HL-60 (cell line): ENCODE data around the gene PHLPP1.

Experiments used
- DNase-seq, 2 experiments: peaks; one replicate each; pipeline ENCODE4 v3.0.0-alpha.2; 2010 to 2020; ENCODE audit warnings: low read depth in 1 of 2, low spot score in 1 of 2
- H3K27ac ChIP-seq: fragments of 250-450 bp; sonication (Bioruptor Pico); replicated peaks from 2 replicates; pipeline ENCODE4 v1.5.1; 2020; ENCODE audit warnings: mild to moderate bottlenecking, moderate library complexity
- H3K27me3 ChIP-seq: fragments of 250-450 bp; sonication (Bioruptor Pico); 2 replicates; pipeline ENCODE4 v1.5.1; 2021; ENCODE audit warnings: mild to moderate bottlenecking, moderate library complexity; ENCODE audit not compliant: insufficient read depth, poor library complexity, severe bottlenecking
- H3K4me3 ChIP-seq: replicated peaks from 2 replicates; pipeline ENCODE4 v1.5.1; 2011; ENCODE audit warnings: mild to moderate bottlenecking, control low read depth, low read length; ENCODE audit not compliant: insufficient read depth
- GABPA ChIP-seq: IDR thresholded peaks from 2 replicates; pipeline ENCODE4 v1.6.1; 2012; ENCODE audit warnings: low read depth
- POLR2AphosphoS5 ChIP-seq: IDR thresholded peaks from 2 replicates; pipeline ENCODE4 v1.6.1; 2012; ENCODE audit warnings: low read depth
- REST ChIP-seq: IDR thresholded peaks from 2 replicates; pipeline ENCODE4 v1.6.1; 2012; ENCODE audit warnings: low read depth; ENCODE audit not compliant: insufficient replicate concordance
- SPI1 ChIP-seq: IDR thresholded peaks from 2 replicates; pipeline ENCODE4 v1.6.1; 2012; ENCODE audit warnings: low read depth, mild to moderate bottlenecking, borderline replicate concordance
- TF ChIP-seq, protein P1 (sequence below): IDR thresholded peaks from one replicate; pipeline ENCODE4 v1.5.1; 2011; ENCODE audit warnings: low read length, control low read depth, inconsistent platforms; ENCODE audit not compliant: insufficient read depth

Gene PHLPP1

DNA sequence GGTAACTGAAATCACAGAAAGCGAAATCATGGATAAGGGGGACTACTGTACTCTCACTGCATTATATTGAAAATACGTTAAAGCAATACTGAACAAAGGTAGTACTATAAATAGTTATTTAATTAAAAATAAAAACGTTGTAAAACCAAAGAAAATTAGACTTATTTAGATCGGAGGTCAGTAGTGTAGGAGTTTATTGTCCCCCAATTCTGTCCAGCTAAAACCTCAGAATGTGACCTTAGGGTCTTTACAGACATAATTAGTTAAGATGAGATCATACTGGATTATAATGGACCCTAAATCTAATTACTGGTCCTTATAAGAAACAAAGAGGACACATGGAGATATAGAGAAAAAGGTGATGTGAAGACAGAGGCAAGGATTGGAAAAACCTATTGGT lies 95.3 kb downstream of the PHLPP1 start:
- Histone ChIP-seq H3K4me3 (no peak overlapping the region), H3K27me3 (no peaks in the 10 kb centered on the region), H3K27ac (no peak overlapping the region)
- no peak for TF ChIP-seq GABPA
- TF ChIP-seq, protein P1, sequence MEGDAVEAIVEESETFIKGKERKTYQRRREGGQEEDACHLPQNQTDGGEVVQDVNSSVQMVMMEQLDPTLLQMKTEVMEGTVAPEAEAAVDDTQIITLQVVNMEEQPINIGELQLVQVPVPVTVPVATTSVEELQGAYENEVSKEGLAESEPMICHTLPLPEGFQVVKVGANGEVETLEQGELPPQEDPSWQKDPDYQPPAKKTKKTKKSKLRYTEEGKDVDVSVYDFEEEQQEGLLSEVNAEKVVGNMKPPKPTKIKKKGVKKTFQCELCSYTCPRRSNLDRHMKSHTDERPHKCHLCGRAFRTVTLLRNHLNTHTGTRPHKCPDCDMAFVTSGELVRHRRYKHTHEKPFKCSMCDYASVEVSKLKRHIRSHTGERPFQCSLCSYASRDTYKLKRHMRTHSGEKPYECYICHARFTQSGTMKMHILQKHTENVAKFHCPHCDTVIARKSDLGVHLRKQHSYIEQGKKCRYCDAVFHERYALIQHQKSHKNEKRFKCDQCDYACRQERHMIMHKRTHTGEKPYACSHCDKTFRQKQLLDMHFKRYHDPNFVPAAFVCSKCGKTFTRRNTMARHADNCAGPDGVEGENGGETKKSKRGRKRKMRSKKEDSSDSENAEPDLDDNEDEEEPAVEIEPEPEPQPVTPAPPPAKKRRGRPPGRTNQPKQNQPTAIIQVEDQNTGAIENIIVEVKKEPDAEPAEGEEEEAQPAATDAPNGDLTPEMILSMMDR: no peak
- TF ChIP-seq POLR2AphosphoS5: no peak
- no peak for TF ChIP-seq REST
- TF ChIP-seq SPI1: no peak
- DNase-seq: no peak

GRCh38 chr18:62811674-62812073 lies 96.3 kb downstream of the PHLPP1 start:
- Histone ChIP-seq H3K27ac (no peak overlapping the region), H3K4me3 (no peak overlapping the region), H3K27me3 (no peaks in the 10 kb centered on the region)
- no peak for DNase-seq
- TF ChIP-seq, protein P1: no peak
- TF ChIP-seq POLR2AphosphoS5 (no peak), GABPA (no peak), REST (no peak), SPI1 (no peak)

DNA sequence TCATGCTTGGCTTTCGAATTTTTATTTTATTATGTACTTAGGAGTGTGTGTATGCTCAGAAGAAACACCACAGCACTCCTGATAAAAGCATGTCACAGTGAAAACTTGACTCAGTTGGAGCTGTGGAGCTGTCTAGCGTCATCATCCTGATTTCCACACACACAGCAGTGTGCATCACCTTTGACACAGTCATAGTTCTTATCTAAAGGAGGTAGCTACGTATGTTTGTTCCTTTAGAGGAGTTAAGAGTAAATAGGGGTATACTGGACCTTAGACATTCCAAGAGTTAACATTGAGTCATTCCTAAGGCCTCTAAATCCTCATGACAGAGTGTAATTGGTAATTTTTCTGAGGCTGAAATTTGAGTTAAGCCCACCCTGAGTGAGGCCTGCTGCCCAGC lies 96.9 kb downstream of the PHLPP1 start:
- no peak for DNase-seq
- Histone ChIP-seq H3K4me3 (no peak overlapping the region), H3K27ac (no peak overlapping the region), H3K27me3 (no peaks in the 10 kb centered on the region)
- TF ChIP-seq GABPA (no peak), POLR2AphosphoS5 (no peak), REST (no peak), SPI1 (no peak)
- TF ChIP-seq, protein P1: no peak
